Measurements from ENCODE around the gene NUMBL. TPM values are rescaled to one million over a fixed set of nuclear protein-coding genes. Genes with fewer than 3 reads are reported as not detected.

NUMBL gene
- total and polyA plus RNA-seq, 2 of the 8 experiments (the other 6 are each of a cell fraction or from before 2014, with no cell fraction given), result 13.5 to 24.8 TPM

DNA sequence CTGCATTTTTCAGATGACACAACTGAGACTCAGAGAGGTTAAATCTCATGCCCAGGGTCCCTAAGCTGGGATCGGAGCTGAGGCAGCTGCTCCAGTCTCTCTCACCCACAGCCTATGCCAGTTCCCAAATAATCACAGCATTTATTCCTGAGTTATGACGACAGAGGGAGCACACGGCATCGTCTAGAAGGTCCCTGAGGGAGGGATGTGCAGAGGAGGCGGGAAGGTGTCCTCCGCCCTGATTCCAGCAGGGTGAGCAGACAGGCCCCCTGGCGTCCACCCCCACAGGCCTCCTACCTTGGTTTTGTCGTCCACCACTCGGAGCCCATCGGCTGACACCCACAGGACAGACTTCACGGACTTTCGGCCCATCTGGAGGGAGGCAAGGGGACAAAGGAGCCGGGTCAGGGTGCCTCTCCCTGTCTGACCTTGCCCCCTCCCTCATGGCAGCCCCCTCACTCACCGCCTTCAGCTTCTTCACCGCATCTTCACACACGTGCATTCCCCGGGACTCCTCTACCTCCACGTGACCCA, 8.0 kb downstream of the NUMBL start:
- H3K27me3 ChIP-seq (replicated peaks in 1 of 4; ENCODE audit: control insufficient read depth in 3 of 4, extremely low read depth in 1 of 4, insufficient read depth in 3 of 4, low read length in 3 of 4), result no peaks in the 10 kb centered on the region
- peaks cover 2% of the 10 kb centered on the region; the same call in 1 of the 2 replicates for H3K79me1 ChIP-seq (ENCODE audit: low read depth, low read length)
- peaks cover 6 to 43% (median 16%) of the 10 kb centered on the region in 4 experiments for H3K36me3 ChIP-seq (ENCODE audit: control insufficient read depth in 2 of 4, insufficient read depth in 4 of 4, low read length in 3 of 4)
- 91% methylated on average over 17 of the region's 18 CpGs; no CpG with 5 or more reads in 1 of the 2 experiments for WGBS, 2 experiments (ENCODE audit: extremely low coverage in 1 of 2, insufficient coverage in 1 of 2, insufficient read length in 1 of 2, insufficient replicate concordance in 2 of 2, low coverage in 1 of 2, low lambda C conversion rate in 2 of 2, missing lambda C conversion rate in 1 of 2)
- H3K4me1 ChIP-seq (replicated peaks in 1 of 4; ENCODE audit: control insufficient read depth in 3 of 4, insufficient read depth in 4 of 4, low read length in 3 of 4), result no peaks in the 10 kb centered on the region
- no peak for DNase-seq (ENCODE audit: low read depth in 1 of 2, low spot score in 2 of 2)
- no peak overlapping the region for H3K14ac ChIP-seq (ENCODE audit: insufficient read length)
- no peaks in the 10 kb centered on the region for H3K79me2 ChIP-seq (ENCODE audit: control insufficient read depth in 1 of 2, insufficient read depth in 2 of 2, low read length in 2 of 2)
- no peak overlapping the region for H2BK12ac ChIP-seq (ENCODE audit: low read depth, low read length)
- FAIRE-seq, result no peak
- no peak overlapping the region for H2BK15ac ChIP-seq (ENCODE audit: low read length)
- no peak overlapping the region for H3K56ac ChIP-seq (replicated peaks; ENCODE audit: insufficient read length, low read depth, low read length)
- no peak overlapping the region for H3K4me2 ChIP-seq (ENCODE audit: insufficient read depth in 1 of 2, low read depth in 2 of 2, low read length in 2 of 2)
- H4K91ac ChIP-seq (replicated peaks; ENCODE audit: insufficient read length, low read length), result no peak overlapping the region
- H3K23ac ChIP-seq (ENCODE audit: insufficient read length), result no peak overlapping the region
- peaks cover 3 to 10% of the 10 kb centered on the region in 2 experiments for H4K20me1 ChIP-seq (replicated peaks in 1 of 2; ENCODE audit: control insufficient read depth in 1 of 2, insufficient read depth in 2 of 2, low read length in 2 of 2)
- no peak overlapping the region for H2BK5ac ChIP-seq (ENCODE audit: low read depth, low read length)
- no peak overlapping the region for H2AK5ac ChIP-seq (ENCODE audit: low read depth, low read length)
- H2BK120ac ChIP-seq (replicated peaks; ENCODE audit: low read depth, low read length), result no peak overlapping the region
- H2AFZ ChIP-seq (ENCODE audit: low read length), result no peak overlapping the region
- H3K4me3 ChIP-seq (ENCODE audit: extremely low read depth in 1 of 4, insufficient read depth in 2 of 4, low read depth in 3 of 4, low read length in 4 of 4), result no peak overlapping the region
- 0 out of 2 replicates have a peak, but pooled peaks cover 2% of the 10 kb centered on the region for H3K23me2 ChIP-seq (ENCODE audit: low read depth, low read length)
- H4K8ac ChIP-seq (ENCODE audit: extremely low read depth, insufficient read depth, low read length), result no peak overlapping the region
- H2BK20ac ChIP-seq (ENCODE audit: low read length), result no peak overlapping the region
- no peak overlapping the region for H3K9ac ChIP-seq (replicated peaks in 1 of 4; ENCODE audit: extremely low read depth in 1 of 4, low read depth in 3 of 4, low read length in 3 of 4)
- ChIA-PET POLR2A (ENCODE audit: partially characterized antibody) (interaction anchor here (0.7 to 1.6 kb wide), 3 partner anchors 19 to 22 kb away, joined by 3 read pairs; no protein-coding TSS in a partner anchor), CTCF (ENCODE audit: partially characterized antibody) (interaction anchor here (1.1 to 1.2 kb wide), 2 partner anchors 20 to 51 kb away, joined by 3 to 4 read pairs; no protein-coding TSS in a partner anchor)
- H3K4ac ChIP-seq (replicated peaks; ENCODE audit: insufficient read length, low read depth, low read length), result no peak overlapping the region
- H3K9me3 ChIP-seq (ENCODE audit: insufficient read depth in 2 of 2, low read depth in 1 of 2, low read length in 1 of 2), result no peaks in the 10 kb centered on the region
- H3K18ac ChIP-seq (ENCODE audit: extremely low read depth, low read length), result no peak overlapping the region
- no peak overlapping the region for H4K5ac ChIP-seq (ENCODE audit: insufficient read length, low read depth, low read length)
- no peak overlapping the region for H3K27ac ChIP-seq (ENCODE audit: low read depth, low read length)
- TF ChIP-seq CHD1 (IDR thresholded peaks at IDR 0.05; ENCODE audit: low read depth, low read length) (no peak), CHD2 (IDR thresholded peaks at IDR 0.05; ENCODE audit: low read length) (no peak), YY1 (IDR thresholded peaks at IDR 0.05; ENCODE audit: low read depth, low read length) (no peak), SP4 (IDR thresholded peaks at IDR 0.05; ENCODE audit: low read length) (no peak), KDM1A (IDR thresholded peaks at IDR 0.05; ENCODE audit: borderline replicate concordance, low read length) (no peak), SUZ12 (IDR thresholded peaks at IDR 0.05; ENCODE audit: low read length) (no peak), PHF8 (conservative IDR thresholded peaks at IDR 0.05; ENCODE audit: low read depth, low read length) (no peak), JUN (IDR thresholded peaks at IDR 0.05; ENCODE audit: low read depth, low read length) (no peak), POLR2A (IDR thresholded peaks at IDR 0.05; ENCODE audit: control extremely low read depth in 1 of 2, low read depth in 2 of 2, low read length in 2 of 2) (no peak)
- TF ChIP-seq, protein P1, sequence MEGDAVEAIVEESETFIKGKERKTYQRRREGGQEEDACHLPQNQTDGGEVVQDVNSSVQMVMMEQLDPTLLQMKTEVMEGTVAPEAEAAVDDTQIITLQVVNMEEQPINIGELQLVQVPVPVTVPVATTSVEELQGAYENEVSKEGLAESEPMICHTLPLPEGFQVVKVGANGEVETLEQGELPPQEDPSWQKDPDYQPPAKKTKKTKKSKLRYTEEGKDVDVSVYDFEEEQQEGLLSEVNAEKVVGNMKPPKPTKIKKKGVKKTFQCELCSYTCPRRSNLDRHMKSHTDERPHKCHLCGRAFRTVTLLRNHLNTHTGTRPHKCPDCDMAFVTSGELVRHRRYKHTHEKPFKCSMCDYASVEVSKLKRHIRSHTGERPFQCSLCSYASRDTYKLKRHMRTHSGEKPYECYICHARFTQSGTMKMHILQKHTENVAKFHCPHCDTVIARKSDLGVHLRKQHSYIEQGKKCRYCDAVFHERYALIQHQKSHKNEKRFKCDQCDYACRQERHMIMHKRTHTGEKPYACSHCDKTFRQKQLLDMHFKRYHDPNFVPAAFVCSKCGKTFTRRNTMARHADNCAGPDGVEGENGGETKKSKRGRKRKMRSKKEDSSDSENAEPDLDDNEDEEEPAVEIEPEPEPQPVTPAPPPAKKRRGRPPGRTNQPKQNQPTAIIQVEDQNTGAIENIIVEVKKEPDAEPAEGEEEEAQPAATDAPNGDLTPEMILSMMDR (IDR thresholded peaks at IDR 0.05; ENCODE audit: control extremely low read depth in 1 of 3, insufficient read depth in 1 of 3, low read depth in 1 of 3, low read length in 3 of 3), result no peak
